Mesenchymal stem cell (in vitro differentiated cells and primary cell): ENCODE measurements around the gene LIMA1.
"Not testable (repeated sequence)": the region's sequence is repeated elsewhere in the genome, so short reads cannot be mapped to it uniquely, and the experiment has no call there.

Experiments
- DNase-seq: peaks from one replicate; pipeline ENCODE4 v3.0.0-alpha.2; 2013
- H2AFZ ChIP-seq: one replicate; pipeline ENCODE4 v1.6.1; 2013; ENCODE audit warnings: low read depth, mild to moderate bottlenecking, control low read depth, inconsistent platforms, low read length, moderate library complexity
- H2AK5ac ChIP-seq: 2 replicates; pipeline ENCODE4 v1.6.1; 2013; ENCODE audit warnings: low read length, moderate library complexity, mild to moderate bottlenecking, inconsistent platforms; ENCODE audit not compliant: severe bottlenecking
- H2BK120ac ChIP-seq: one replicate; pipeline ENCODE4 v1.6.1; 2013; ENCODE audit warnings: low read depth, mild to moderate bottlenecking, inconsistent platforms, low read length, moderate library complexity
- H2BK12ac ChIP-seq, 2 experiments: one replicate each; pipeline ENCODE4 v1.6.1; 2013; ENCODE audit warnings: inconsistent platforms in 2 of 2, low read length in 2 of 2, mild to moderate bottlenecking in 2 of 2, moderate library complexity in 2 of 2, control low read depth in 1 of 2
- H2BK15ac ChIP-seq: one replicate; pipeline ENCODE4 v1.6.1; 2013; ENCODE audit warnings: mild to moderate bottlenecking, low read depth, inconsistent platforms; ENCODE audit not compliant: poor library complexity, severe bottlenecking
- H2BK5ac ChIP-seq: 2 replicates; pipeline ENCODE4 v1.6.1; 2013; ENCODE audit warnings: low read depth, mild to moderate bottlenecking, low read length, control low read depth, inconsistent platforms; ENCODE audit not compliant: poor library complexity, severe bottlenecking
- H3K14ac ChIP-seq, 2 experiments: one replicate each; pipeline ENCODE4 v1.6.1; 2013; ENCODE audit warnings: inconsistent platforms in 2 of 2, low read length in 2 of 2, control low read depth in 1 of 2, mild to moderate bottlenecking in 1 of 2, moderate library complexity in 1 of 2
- H3K18ac ChIP-seq, 2 experiments: one replicate each; pipeline ENCODE4 v1.6.1; 2013; ENCODE audit warnings: inconsistent platforms in 2 of 2, low read length in 2 of 2, control low read depth in 1 of 2, low read depth in 1 of 2, mild to moderate bottlenecking in 1 of 2
- H3K23ac ChIP-seq, 2 experiments: one replicate each; pipeline ENCODE4 v1.6.1; 2013; ENCODE audit warnings: inconsistent platforms in 2 of 2, low read length in 2 of 2, mild to moderate bottlenecking in 2 of 2, moderate library complexity in 2 of 2, control low read depth in 1 of 2
- H3K27ac ChIP-seq: 2 replicates; pipeline ENCODE4 v1.5.1; 2013; ENCODE audit warnings: mild to moderate bottlenecking, moderate library complexity, low read length, control low read depth, inconsistent platforms; ENCODE audit not compliant: poor library complexity, severe bottlenecking
- H3K27me3 ChIP-seq, 2 experiments: 2 replicates each; pipeline versions ENCODE4 v1.6.1 to v1.7.0; 2013; ENCODE audit warnings: low read length in 2 of 2, mild to moderate bottlenecking in 2 of 2, moderate library complexity in 2 of 2, control low read depth in 1 of 2, inconsistent platforms in 1 of 2; ENCODE audit not compliant: control insufficient read depth in 1 of 2, insufficient read depth in 1 of 2
- H3K36me3 ChIP-seq, 2 experiments: 2 replicates each; pipeline versions ENCODE4 v1.6.1 to v1.7.0; 2013; ENCODE audit warnings: low read length in 2 of 2, control low read depth in 1 of 2, inconsistent platforms in 1 of 2, low read depth in 1 of 2, mild to moderate bottlenecking in 1 of 2; ENCODE audit not compliant: insufficient read depth in 2 of 2, control insufficient read depth in 1 of 2
- H3K4ac ChIP-seq, 2 experiments: one replicate each; pipeline ENCODE4 v1.6.1; 2013; ENCODE audit warnings: inconsistent platforms in 2 of 2, low read length in 2 of 2, mild to moderate bottlenecking in 2 of 2, moderate library complexity in 2 of 2, control low read depth in 1 of 2, low read depth in 1 of 2
- H3K4me1 ChIP-seq: 2 replicates; pipeline ENCODE4 v1.6.1; 2013; ENCODE audit warnings: low read depth, low read length, control low read depth; ENCODE audit not compliant: control insufficient read depth, insufficient read depth
- H3K4me2 ChIP-seq: 2 replicates; pipeline ENCODE4 v1.6.1; 2013; ENCODE audit warnings: low read length, mild to moderate bottlenecking, inconsistent platforms; ENCODE audit not compliant: poor library complexity, severe bottlenecking
- H3K4me3 ChIP-seq, 2 experiments: 2 replicates each; pipeline versions ENCODE4 v1.5.1 to v1.7.0; 2013; ENCODE audit warnings: low read length in 2 of 2, mild to moderate bottlenecking in 2 of 2, control low read depth in 1 of 2, low read depth in 1 of 2; ENCODE audit not compliant: insufficient read depth in 1 of 2
- H3K79me1 ChIP-seq: replicated peaks from 2 replicates; pipeline ENCODE4 v1.6.1; 2013; ENCODE audit warnings: mild to moderate bottlenecking, control low read depth, low read length, inconsistent platforms; ENCODE audit not compliant: poor library complexity, severe bottlenecking
- H3K9ac ChIP-seq: 2 replicates; pipeline ENCODE4 v1.7.0; 2013; ENCODE audit warnings: mild to moderate bottlenecking, low read length, moderate library complexity
- H3K9me3 ChIP-seq: 2 replicates; pipeline ENCODE4 v1.7.0; 2013; ENCODE audit warnings: mild to moderate bottlenecking, low read length; ENCODE audit not compliant: control insufficient read depth
- H4K8ac ChIP-seq: one replicate; pipeline ENCODE4 v1.6.1; 2013; ENCODE audit warnings: inconsistent platforms, mild to moderate bottlenecking, low read length, moderate library complexity
- H4K91ac ChIP-seq: one replicate; pipeline ENCODE4 v1.6.1; 2013; ENCODE audit warnings: mild to moderate bottlenecking, low read length, inconsistent platforms
- WGBS: methylation state at CpG from one replicate; pipeline ENCODE4 v1.1.7; 2013; ENCODE audit warnings: mixed read lengths; 5-methylcytosine and 5-hydroxymethylcytosine counted together

Gene LIMA1

GRCh38 chr12:50220363-50220995 is 62.8 kb downstream of the LIMA1 start:
- no peak overlapping the region for H2BK5ac ChIP-seq
- no peaks in the 10 kb centered on the region for H3K27me3 ChIP-seq
- no peak overlapping the region for H2BK15ac ChIP-seq
- H3K9me3 ChIP-seq, result no peaks in the 10 kb centered on the region
- H3K4me3 ChIP-seq, result peak overlapping the region in 1 of 2 experiments; percentile 88
- no peak overlapping the region for H4K91ac ChIP-seq
- no peak overlapping the region for H2AK5ac ChIP-seq
- no peak overlapping the region for H2AFZ ChIP-seq
- peak overlapping the region in 1 of 2 experiments; percentile 3 for H3K4ac ChIP-seq
- no peak overlapping the region for H2BK120ac ChIP-seq
- peak overlapping the region; percentile 94 for H3K27ac ChIP-seq
- H3K79me1 ChIP-seq, result peaks cover 7% of the 10 kb centered on the region
- no peak overlapping the region for H2BK12ac ChIP-seq
- H3K4me2 ChIP-seq, result peak overlapping the region; percentile 3
- peak overlapping the region in 1 of 2 experiments; percentile 68 for H3K18ac ChIP-seq
- H4K8ac ChIP-seq, result no peak overlapping the region
- peak overlapping the region; percentile 97 for H3K9ac ChIP-seq
- WGBS, result 0% methylated on average over 2 of the region's 4 CpGs
- DNase-seq, result peak; percentile 79
- H3K4me1 ChIP-seq, result peaks cover 9% of the 10 kb centered on the region
- peaks cover 3 to 41% of the 10 kb centered on the region in 2 experiments for H3K36me3 ChIP-seq
- no peak overlapping the region for H3K14ac ChIP-seq
- H3K23ac ChIP-seq, result no peak overlapping the region

- Histone ChIP-seq H3K9ac (peak overlapping the region; percentile 97), H3K4ac (peak overlapping the region in 1 of 2 experiments; percentile 24), H4K8ac (no peak overlapping the region), H2BK5ac (no peak overlapping the region), H2BK15ac (no peak overlapping the region), H3K36me3 (peaks cover 3 to 48% of the 10 kb centered on the region in 2 experiments), H2AK5ac (peak overlapping the region; percentile 76), H3K27ac (no peak overlapping the region), H3K14ac (no peak overlapping the region), H3K23ac (no peak overlapping the region), H3K4me3 (peak overlapping the region in 1 of 2 experiments; percentile 88), H3K9me3 (no peaks in the 10 kb centered on the region), H3K18ac (peak overlapping the region in 1 of 2 experiments; percentile 57), H3K4me1 (peaks cover 7% of the 10 kb centered on the region), H2AFZ (no peak overlapping the region), H3K79me1 (peaks cover 7% of the 10 kb centered on the region), H3K27me3 (no peaks in the 10 kb centered on the region), H3K4me2 (peak overlapping the region; percentile 33), H2BK12ac (no peak overlapping the region), H2BK120ac (no peak overlapping the region), H4K91ac (no peak overlapping the region)
- WGBS, result 94% methylated on average over 2 of the region's 2 CpGs
- DNase-seq, result no peak
Measured at GRCh38 chr12:50219544-50219943, 63.8 kb downstream of the LIMA1 start.

GRCh38 chr12:50219001-50219400 is 64.3 kb downstream of the LIMA1 start:
- 100% methylated on average over 2 of the region's 6 CpGs for WGBS
- peaks cover 3 to 53% of the 10 kb centered on the region in 2 experiments for H3K36me3 ChIP-seq

GRCh38 chr12:50218386-50218785 is 64.9 kb downstream of the LIMA1 start:
- Histone ChIP-seq H2AFZ (no peak overlapping the region), H4K91ac (no peak overlapping the region), H2AK5ac (no peak overlapping the region), H3K4me1 (peaks cover 6% of the 10 kb centered on the region), H3K4me3 (peak overlapping the region in 1 of 2 experiments; percentile 88), H3K9ac (peak overlapping the region; percentile 44), H4K8ac (no peak overlapping the region), H3K14ac (no peak overlapping the region), H3K36me3 (peaks cover 3 to 59% of the 10 kb centered on the region in 2 experiments), H2BK15ac (peak overlapping the region; percentile 93), H3K18ac (peak overlapping the region in 1 of 2 experiments; percentile 16), H3K79me1 (peaks cover 9% of the 10 kb centered on the region), H3K9me3 (no peaks in the 10 kb centered on the region), H2BK12ac (peak overlapping the region in 1 of 2 experiments; percentile 24), H2BK120ac (no peak overlapping the region), H3K4me2 (no peak overlapping the region), H3K23ac (no peak overlapping the region), H3K4ac (no peak overlapping the region), H3K27ac (no peak overlapping the region), H3K27me3 (no peaks in the 10 kb centered on the region), H2BK5ac (no peak overlapping the region)
- 55% methylated on average over 4 of the region's 4 CpGs for WGBS
- peak; percentile 63 for DNase-seq

More at GRCh38 chr12:50219001-50219400, 64.3 kb downstream of the LIMA1 start:
- not testable (repeated sequence) for H3K4me2 ChIP-seq, H3K4me1 ChIP-seq, H3K9me3 ChIP-seq, H2BK5ac ChIP-seq, H4K8ac ChIP-seq, H3K27me3 ChIP-seq, H2BK15ac ChIP-seq, H4K91ac ChIP-seq, H3K79me1 ChIP-seq, H2BK120ac ChIP-seq, H3K27ac ChIP-seq, H2AK5ac ChIP-seq, DNase-seq, H3K23ac ChIP-seq, H3K18ac ChIP-seq, H3K4ac ChIP-seq, H3K14ac ChIP-seq, H2AFZ ChIP-seq, H2BK12ac ChIP-seq
- Histone ChIP-seq H3K4me3 (peak overlapping the region in 1 of 2 experiments; percentile 88), H3K9ac (peak overlapping the region; percentile 44)
